Esophagus (tissue), 2 donors: Measurements from ENCODE around the gene NUP43. TPM values are rescaled to one million over a fixed set of nuclear protein-coding genes. Genes with fewer than 3 reads are reported as not detected.

Source experiments
- H3K27ac ChIP-seq, 2 donors: one replicate each; pipeline ENCODE4 v1.5.1; 2013; ENCODE audit warnings: low read depth in 2 of 2, mild to moderate bottlenecking in 2 of 2, inconsistent platforms in 1 of 2, low read length in 1 of 2, moderate library complexity in 1 of 2
- H3K27me3 ChIP-seq, 2 donors: one replicate each; pipeline ENCODE4 v1.6.1; 2013; ENCODE audit warnings: low read length in 2 of 2, control low read depth in 1 of 2, mild to moderate bottlenecking in 1 of 2; ENCODE audit not compliant: insufficient read depth in 2 of 2, control insufficient read depth in 1 of 2
- H3K36me3 ChIP-seq, 2 donors: one replicate each; pipeline ENCODE4 v1.6.1; 2013; ENCODE audit warnings: low read length in 1 of 2; ENCODE audit not compliant: control insufficient read depth in 2 of 2, insufficient read depth in 2 of 2
- H3K4me1 ChIP-seq, 2 donors: one replicate each; pipeline ENCODE4 v1.6.1; 2013; ENCODE audit warnings: low read length in 1 of 2; ENCODE audit not compliant: control insufficient read depth in 2 of 2, insufficient read depth in 2 of 2
- H3K4me3 ChIP-seq, 2 donors: one replicate each; pipeline ENCODE4 v1.5.1; 2013; ENCODE audit warnings: low read length in 2 of 2, mild to moderate bottlenecking in 2 of 2, low read depth in 1 of 2, moderate library complexity in 1 of 2
- H3K9me3 ChIP-seq, 2 donors: one replicate each; pipeline ENCODE4 v1.6.1; 2013; ENCODE audit warnings: mild to moderate bottlenecking in 2 of 2, low read depth in 1 of 2, low read length in 1 of 2, moderate library complexity in 1 of 2; ENCODE audit not compliant: control insufficient read depth in 2 of 2, insufficient read depth in 1 of 2
- WGBS, 2 donors: extraction: QIAGEN DNeasy Blood & Tissue Kit; methylation state at CpG; one replicate each; pipeline ENCODE4 v1.1.7; 2013; 5-methylcytosine and 5-hydroxymethylcytosine counted together
- polyA plus RNA-seq, 2 donors: library from polyadenylated mRNA; stranded (reverse); fragments of 200-250 nt; gene quantifications; one replicate each; pipeline ENCODE4 v1.2.3, GENCODE V29; 2013
- donor health status: healthy with polysubstance abuse.
- donor health status: Bipolar disorder and iron deficiency.

Gene NUP43, protein sequence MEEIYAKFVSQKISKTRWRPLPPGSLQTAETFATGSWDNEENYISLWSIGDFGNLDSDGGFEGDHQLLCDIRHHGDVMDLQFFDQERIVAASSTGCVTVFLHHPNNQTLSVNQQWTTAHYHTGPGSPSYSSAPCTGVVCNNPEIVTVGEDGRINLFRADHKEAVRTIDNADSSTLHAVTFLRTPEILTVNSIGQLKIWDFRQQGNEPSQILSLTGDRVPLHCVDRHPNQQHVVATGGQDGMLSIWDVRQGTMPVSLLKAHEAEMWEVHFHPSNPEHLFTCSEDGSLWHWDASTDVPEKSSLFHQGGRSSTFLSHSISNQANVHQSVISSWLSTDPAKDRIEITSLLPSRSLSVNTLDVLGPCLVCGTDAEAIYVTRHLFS
- 1 to 10 TPM; 5.7 to 9.4 TPM for polyA plus RNA-seq

DNA sequence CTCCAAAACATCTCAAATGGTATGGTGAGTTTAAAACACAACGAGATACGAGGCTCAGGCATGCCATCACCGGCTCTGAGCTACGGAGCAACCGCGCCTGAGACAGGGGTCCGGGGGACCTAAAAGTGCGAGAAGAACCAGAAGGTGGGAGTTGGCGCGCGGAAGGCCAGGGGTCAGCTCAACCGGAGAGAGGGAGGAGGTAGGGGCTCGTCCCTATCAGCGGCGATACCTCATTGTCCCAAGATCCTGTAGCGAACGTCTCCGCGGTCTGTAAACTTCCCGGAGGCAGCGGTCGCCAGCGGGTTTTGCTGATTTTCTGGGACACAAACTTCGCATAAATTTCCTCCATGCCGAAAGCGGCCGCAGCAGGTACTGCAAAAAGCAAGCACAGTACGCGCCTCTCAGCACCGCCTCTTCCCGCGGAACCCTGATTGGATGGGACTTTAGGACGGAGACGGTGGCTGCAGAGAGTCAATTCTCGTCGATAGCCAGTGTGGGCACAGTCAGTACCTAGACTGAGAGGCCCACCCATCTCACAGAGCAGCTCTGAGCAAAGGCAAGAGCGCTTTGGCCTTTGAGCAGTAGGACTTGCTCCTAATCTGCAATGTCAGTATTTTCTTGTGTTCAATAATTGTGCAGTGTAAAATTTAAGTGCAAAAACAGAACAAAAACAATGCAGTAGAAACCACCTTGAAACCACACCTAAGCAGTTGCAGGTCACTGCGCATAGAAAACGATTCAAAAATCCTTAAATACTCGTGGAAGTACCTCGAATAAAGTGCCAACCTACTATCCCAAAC, at the start of gene NUP43:
NUP43 (minus strand) TSS at position 383 of the 800 bp plus-strand sequence; CDS start at position 349, 34 bp downstream.
- Histone ChIP-seq H3K4me3 (peak within 1 kb of the TSS; percentile 92 to 95), H3K36me3 (peaks cover 0 to 8% of the 10 kb centered on the region in 2 donors), H3K27ac (peak within 1 kb of the TSS; percentile 76 to 95), H3K9me3 (no peaks in the 10 kb centered on the region), H3K4me1 (peaks cover 0 to 2% of the 10 kb centered on the region in 2 donors), H3K27me3 (no peaks in the 10 kb centered on the region)
- WGBS, 2 donors, result 3 to 4% methylated on average over 41 of the region's 41 CpGs

DNA sequence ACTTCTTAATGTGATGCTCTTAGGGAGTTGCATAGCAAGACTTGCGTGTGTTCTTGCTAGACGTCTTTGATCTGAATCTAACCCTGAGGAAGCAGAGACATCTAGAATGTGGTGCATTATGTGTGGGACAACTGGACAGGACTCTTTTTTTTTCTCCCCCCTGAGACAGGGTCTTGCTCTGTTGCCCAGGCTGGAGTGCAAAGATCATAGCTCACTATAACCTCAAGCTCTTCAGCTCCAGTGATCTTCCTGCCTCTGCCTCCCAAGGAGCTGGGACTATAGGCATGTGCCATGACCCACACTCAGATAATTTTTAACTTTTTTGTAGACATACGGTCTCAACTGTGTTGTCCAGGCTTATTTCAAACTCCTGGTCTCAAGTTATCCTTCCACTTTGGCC, 37.2 kb upstream of the NUP43 start:
- no peaks in the 10 kb centered on the region for H3K4me1 ChIP-seq
- no peaks in the 10 kb centered on the region for H3K27me3 ChIP-seq
- H3K9me3 ChIP-seq, result no peaks in the 10 kb centered on the region
- WGBS, 2 donors, result 93 to 95% methylated on average over 3 of the region's 3 CpGs
- H3K27ac ChIP-seq, result no peak overlapping the region
- no peak overlapping the region for H3K4me3 ChIP-seq
- H3K36me3 ChIP-seq, result no peaks in the 10 kb centered on the region

DNA sequence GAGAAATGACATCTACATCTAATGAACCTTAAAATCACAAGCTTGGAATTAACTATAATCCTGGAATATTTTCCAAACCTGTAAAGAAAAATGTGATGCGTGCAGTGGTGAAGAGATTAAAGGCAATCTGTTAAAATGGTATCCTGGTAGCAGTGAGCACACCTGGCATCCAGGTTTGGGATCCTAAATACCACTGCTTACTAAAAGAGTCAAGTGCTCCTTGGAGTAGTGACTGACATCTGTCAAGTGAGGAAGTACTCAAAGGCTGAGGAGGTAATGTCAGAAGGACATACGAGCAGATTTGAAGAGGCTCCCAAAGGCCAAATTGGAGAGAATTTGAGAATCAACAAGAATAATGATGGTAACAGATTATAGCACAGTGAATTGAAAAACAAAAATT, 36.0 kb upstream of the NUP43 start:
- Histone ChIP-seq H3K9me3 (no peaks in the 10 kb centered on the region), H3K4me1 (no peaks in the 10 kb centered on the region), H3K27me3 (no peaks in the 10 kb centered on the region), H3K36me3 (no peaks in the 10 kb centered on the region), H3K4me3 (no peak overlapping the region), H3K27ac (no peak overlapping the region)
- 89 to 95% methylated on average over 2 of the region's 2 CpGs for WGBS, 2 donors

DNA sequence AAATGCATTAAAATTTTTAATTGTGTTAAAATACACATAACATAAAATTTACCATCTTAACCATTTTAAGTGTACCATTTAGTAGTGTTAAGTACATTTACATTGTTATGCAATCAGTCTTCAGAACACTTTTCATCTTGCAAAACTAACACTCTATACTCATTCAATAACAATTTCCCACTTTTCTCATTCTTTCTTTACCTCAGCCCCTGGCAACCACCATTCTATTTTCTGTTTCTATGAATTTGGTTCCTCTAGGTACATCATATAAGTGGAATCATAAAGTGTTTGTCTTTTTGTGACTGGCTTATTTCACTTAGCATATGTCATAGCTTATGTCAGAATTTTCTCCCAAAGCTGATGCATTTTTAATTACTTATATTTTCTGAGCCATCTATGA, 35.4 kb upstream of the NUP43 start:
- Histone ChIP-seq H3K27ac (no peak overlapping the region), H3K27me3 (no peaks in the 10 kb centered on the region), H3K9me3 (no peaks in the 10 kb centered on the region), H3K36me3 (no peaks in the 10 kb centered on the region), H3K4me1 (no peaks in the 10 kb centered on the region), H3K4me3 (no peak overlapping the region)

DNA sequence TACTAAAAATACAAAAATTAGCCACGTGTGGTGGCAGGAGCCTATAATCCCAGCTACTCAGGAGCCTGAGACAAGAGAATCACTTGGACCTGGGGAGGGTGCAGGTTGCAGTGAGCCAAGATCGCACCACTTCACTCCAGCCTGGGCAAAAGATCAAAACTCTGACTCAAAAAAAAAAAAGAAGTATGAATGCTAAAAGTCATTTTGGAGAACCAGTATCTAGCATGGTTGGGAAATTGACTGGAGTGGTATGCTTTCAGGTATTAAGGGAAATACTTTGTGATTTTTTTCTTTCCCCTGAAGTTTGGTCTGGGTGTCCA, 33.3 kb upstream of the NUP43 start:
- Histone ChIP-seq H3K36me3 (peaks cover 0 to 9% of the 10 kb centered on the region in 2 donors), H3K4me3 (no peak overlapping the region), H3K27me3 (no peaks in the 10 kb centered on the region), H3K9me3 (no peaks in the 10 kb centered on the region), H3K4me1 (no peaks in the 10 kb centered on the region), H3K27ac (no peak overlapping the region)
- 43 to 60% methylated on average over 2 of the region's 2 CpGs for WGBS, 2 donors

DNA sequence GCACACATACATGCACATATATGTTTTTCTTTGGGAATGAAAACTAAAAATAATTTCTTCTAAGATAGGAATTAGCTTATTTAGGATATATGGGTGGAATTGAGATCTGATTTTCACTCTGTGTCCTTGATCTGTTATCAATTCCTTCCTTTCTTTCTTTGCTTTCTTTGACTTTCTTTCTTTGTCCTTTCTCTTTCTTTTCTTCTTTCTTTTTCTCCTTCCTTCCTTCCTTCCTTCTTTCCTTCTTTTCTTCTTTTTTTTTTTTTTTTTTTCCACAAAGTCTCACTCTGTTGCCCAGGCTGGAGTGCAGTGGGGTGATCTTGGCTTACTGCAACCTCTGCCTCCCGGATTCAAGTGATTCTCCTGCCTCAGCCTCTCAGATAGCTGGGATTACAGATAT, 31.3 kb upstream of the NUP43 start:
- Histone ChIP-seq H3K9me3 (no peaks in the 10 kb centered on the region), H3K27me3 (no peaks in the 10 kb centered on the region), H3K4me1 (no peaks in the 10 kb centered on the region), H3K4me3 (no peak overlapping the region), H3K27ac (no peak overlapping the region), H3K36me3 (peaks cover 0 to 9% of the 10 kb centered on the region in 2 donors)
- 97% methylated on average over 1 of the region's 1 CpG for WGBS, 2 donors

DNA sequence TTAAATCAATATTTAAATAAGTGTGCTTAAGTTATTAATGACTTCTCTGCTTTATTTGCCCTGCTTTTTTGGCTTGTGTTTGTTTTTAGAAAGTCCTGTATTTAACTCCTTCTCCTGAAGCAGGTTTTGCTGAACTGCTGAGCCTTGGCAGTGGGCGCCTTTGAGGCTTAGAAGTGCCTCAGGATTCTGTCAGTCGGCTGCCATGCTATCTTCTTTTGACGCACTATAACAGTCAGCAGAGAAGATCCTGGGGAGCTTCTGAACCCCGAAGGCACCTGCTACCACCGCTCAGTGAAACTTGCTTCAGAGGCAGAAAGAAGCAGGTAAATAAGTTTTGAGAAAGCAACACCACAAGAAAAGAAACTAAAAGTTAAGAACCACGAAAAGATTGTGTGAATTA, 25.6 kb upstream of the NUP43 start:
- peaks cover 2 to 11% of the 10 kb centered on the region in 2 donors for H3K36me3 ChIP-seq
- WGBS, 2 donors, result 79 to 90% methylated on average over 6 of the region's 6 CpGs

DNA sequence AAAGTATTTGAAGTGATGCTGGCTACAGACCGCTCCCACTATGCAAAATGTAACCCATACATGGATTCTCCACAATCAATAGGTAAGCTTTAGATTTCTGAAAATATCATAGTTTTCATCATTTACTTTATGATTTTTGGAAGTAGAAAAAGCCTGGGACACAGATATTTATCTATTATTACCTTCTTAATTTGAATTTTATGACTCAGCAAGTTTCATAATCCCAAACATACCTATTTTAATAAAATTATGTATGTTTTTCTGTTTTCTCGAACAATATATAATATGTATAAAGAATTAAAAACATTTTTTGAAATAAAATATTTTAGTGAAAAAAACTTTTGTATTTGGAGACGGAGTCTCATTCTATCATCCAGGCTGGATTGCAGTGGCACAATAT, 24.9 kb upstream of the NUP43 start:
- H3K9me3 ChIP-seq, result no peaks in the 10 kb centered on the region
- no peak overlapping the region for H3K27ac ChIP-seq
- H3K27me3 ChIP-seq, result no peaks in the 10 kb centered on the region
- no peak overlapping the region for H3K4me3 ChIP-seq
- WGBS, 2 donors, result 94 to 98% methylated on average over 3 of the region's 3 CpGs
- peaks cover 2 to 9% of the 10 kb centered on the region in 2 donors for H3K36me3 ChIP-seq
- H3K4me1 ChIP-seq, result no peaks in the 10 kb centered on the region

More for the DNA sequence above, 25.6 kb upstream of the NUP43 start:
- H3K27ac ChIP-seq, result no peak overlapping the region
- no peaks in the 10 kb centered on the region for H3K27me3 ChIP-seq
- no peak overlapping the region for H3K4me3 ChIP-seq
- H3K4me1 ChIP-seq, result no peaks in the 10 kb centered on the region
- no peaks in the 10 kb centered on the region for H3K9me3 ChIP-seq

DNA sequence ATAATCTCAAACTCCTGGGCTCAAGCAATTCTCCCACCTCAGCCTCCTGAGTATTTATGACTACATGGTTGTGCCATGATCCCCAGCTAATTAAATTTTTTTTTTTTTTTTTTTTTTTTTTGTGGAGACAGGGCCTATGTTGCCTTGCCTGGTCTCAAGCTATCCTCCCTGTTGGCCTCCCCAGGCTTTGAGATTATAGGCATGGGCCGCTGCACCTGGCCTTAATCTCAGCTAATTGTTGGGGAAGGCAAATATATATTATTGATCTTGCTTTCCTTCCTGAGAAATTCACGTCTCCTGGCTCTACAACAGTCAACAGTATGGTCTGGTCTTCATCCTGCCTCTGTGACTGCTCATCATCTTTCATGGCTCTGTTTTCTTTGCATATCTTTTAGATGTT, 23.3 kb upstream of the NUP43 start:
- Histone ChIP-seq H3K36me3 (peaks cover 2 to 3% of the 10 kb centered on the region in 2 donors), H3K27me3 (no peaks in the 10 kb centered on the region), H3K27ac (no peak overlapping the region), H3K4me1 (no peaks in the 10 kb centered on the region), H3K9me3 (no peaks in the 10 kb centered on the region), H3K4me3 (no peak overlapping the region)
- WGBS, 2 donors, result 89 to 91% methylated on average over 2 of the region's 2 CpGs
